ENCODE data around the gene ARL13B. TPM values are rescaled to one million over a fixed set of nuclear protein-coding genes. Genes with fewer than 3 reads are reported as not detected.

Gene ARL13B
- total and polyA plus RNA-seq, 2 of the 13 experiments (the other 11 are each of a cell fraction or from before 2014, with no cell fraction given) = 2.2 to 9.6 TPM

DNA sequence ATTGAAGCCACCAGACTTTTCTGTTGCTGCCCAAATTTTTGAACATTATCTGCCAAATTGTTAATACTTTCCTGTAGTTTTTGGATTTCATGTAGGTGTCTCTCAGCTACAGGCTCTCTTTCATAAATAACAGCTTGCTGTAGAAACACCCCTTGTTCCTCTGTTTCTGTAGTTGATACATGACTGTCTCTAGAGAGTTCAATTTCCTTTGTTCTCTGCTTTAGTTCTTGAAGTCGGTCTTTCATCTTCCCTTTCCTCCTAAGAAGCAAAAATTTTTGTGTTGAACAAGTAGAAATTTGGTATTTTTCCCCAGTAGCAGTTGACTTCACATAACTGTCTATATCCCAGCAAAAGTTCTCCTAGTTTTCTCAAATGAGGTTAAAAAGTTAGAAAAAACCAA, 35.1 kb downstream of the ARL13B start (continued):
- TF ChIP-seq, protein P1, sequence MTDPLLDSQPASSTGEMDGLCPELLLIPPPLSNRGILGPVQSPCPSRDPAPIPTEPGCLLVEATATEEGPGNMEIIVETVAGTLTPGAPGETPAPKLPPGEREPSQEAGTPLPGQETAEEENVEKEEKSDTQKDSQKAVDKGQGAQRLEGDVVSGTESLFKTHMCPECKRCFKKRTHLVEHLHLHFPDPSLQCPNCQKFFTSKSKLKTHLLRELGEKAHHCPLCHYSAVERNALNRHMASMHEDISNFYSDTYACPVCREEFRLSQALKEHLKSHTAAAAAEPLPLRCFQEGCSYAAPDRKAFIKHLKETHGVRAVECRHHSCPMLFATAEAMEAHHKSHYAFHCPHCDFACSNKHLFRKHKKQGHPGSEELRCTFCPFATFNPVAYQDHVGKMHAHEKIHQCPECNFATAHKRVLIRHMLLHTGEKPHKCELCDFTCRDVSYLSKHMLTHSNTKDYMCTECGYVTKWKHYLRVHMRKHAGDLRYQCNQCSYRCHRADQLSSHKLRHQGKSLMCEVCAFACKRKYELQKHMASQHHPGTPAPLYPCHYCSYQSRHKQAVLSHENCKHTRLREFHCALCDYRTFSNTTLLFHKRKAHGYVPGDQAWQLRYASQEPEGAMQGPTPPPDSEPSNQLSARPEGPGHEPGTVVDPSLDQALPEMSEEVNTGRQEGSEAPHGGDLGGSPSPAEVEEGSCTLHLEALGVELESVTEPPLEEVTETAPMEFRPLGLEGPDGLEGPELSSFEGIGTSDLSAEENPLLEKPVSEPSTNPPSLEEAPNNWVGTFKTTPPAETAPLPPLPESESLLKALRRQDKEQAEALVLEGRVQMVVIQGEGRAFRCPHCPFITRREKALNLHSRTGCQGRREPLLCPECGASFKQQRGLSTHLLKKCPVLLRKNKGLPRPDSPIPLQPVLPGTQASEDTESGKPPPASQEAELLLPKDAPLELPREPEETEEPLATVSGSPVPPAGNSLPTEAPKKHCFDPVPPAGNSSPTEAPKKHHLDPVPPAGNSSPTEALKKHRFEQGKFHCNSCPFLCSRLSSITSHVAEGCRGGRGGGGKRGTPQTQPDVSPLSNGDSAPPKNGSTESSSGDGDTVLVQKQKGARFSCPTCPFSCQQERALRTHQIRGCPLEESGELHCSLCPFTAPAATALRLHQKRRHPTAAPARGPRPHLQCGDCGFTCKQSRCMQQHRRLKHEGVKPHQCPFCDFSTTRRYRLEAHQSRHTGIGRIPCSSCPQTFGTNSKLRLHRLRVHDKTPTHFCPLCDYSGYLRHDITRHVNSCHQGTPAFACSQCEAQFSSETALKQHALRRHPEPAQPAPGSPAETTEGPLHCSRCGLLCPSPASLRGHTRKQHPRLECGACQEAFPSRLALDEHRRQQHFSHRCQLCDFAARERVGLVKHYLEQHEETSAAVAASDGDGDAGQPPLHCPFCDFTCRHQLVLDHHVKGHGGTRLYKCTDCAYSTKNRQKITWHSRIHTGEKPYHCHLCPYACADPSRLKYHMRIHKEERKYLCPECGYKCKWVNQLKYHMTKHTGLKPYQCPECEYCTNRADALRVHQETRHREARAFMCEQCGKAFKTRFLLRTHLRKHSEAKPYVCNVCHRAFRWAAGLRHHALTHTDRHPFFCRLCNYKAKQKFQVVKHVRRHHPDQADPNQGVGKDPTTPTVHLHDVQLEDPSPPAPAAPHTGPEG (CRISPR knock-in tag; IDR thresholded peaks at IDR 0.05) = no peak
- TF ChIP-seq, protein P2, sequence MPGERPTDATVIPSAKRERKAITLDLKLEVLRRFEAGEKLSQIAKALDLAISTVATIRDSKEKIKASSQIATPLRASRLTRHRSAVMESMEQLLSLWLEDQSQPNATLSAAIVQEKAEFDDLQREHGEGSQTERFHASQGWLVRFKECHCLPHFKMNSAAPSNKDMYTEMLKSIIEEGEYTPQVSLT (CRISPR knock-in tag; IDR thresholded peaks at IDR 0.05; ENCODE audit: borderline replicate concordance, low read depth) = no peak
- TF ChIP-seq SMARCC2 (IDR thresholded peaks at IDR 0.05) (no peak), ZNF225 (CRISPR knock-in tag; IDR thresholded peaks at IDR 0.05) (no peak), SALL1 (CRISPR knock-in tag; IDR thresholded peaks at IDR 0.05) (no peak), RXRB (CRISPR knock-in tag; IDR thresholded peaks at IDR 0.05; ENCODE audit: borderline replicate concordance) (no peak), ZNF549 (CRISPR knock-in tag; IDR thresholded peaks at IDR 0.05) (no peak), SCMH1 (CRISPR knock-in tag; IDR thresholded peaks at IDR 0.05; ENCODE audit: borderline replicate concordance) (no peak), ZFP36L1 (CRISPR knock-in tag; IDR thresholded peaks at IDR 0.05) (no peak), ARHGAP35 (CRISPR knock-in tag; IDR thresholded peaks at IDR 0.05; ENCODE audit: borderline replicate concordance) (no peak), TRIM24 (CRISPR knock-in tag; IDR thresholded peaks at IDR 0.05) (no peak)
- TF ChIP-seq, protein P3, sequence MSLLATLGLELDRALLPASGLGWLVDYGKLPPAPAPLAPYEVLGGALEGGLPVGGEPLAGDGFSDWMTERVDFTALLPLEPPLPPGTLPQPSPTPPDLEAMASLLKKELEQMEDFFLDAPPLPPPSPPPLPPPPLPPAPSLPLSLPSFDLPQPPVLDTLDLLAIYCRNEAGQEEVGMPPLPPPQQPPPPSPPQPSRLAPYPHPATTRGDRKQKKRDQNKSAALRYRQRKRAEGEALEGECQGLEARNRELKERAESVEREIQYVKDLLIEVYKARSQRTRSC (CRISPR knock-in tag; IDR thresholded peaks at IDR 0.05; ENCODE audit: low read depth) = no peak
